GM23338 (cell line): Measurements from ENCODE around the gene ASAP2. TPM values are rescaled to one million over a fixed set of nuclear protein-coding genes. Genes with fewer than 3 reads are reported as not detected.

Source experiments
- CREB1 ChIP-seq: fragments of 250-450 bp; sonication (Bioruptor Pico); IDR thresholded peaks from 2 replicates; pipeline ENCODE4 v1.5.0; 2020; ENCODE audit warnings: low read depth, mild to moderate bottlenecking, moderate library complexity
- CTCF ChIP-seq, 2 experiments: fragments of 200-600 bp in 1 of 2; sonication (generic) in 1 of 2; conservative IDR thresholded peaks; 2 replicates each; pipeline versions ENCODE4 v1.5.1 to v1.6.1; 2016 to 2017; ENCODE audit warnings: antibody characterized with exemption in 2 of 2, low read depth in 2 of 2, mild to moderate bottlenecking in 2 of 2, moderate library complexity in 1 of 2
- ETS1 ChIP-seq: IDR thresholded peaks from 2 replicates; pipeline ENCODE4 v1.6.1; 2016; ENCODE audit warnings: antibody characterized with exemption
- POLR2AphosphoS5 ChIP-seq: IDR thresholded peaks from 2 replicates; pipeline ENCODE4 v1.6.1; 2016; ENCODE audit warnings: antibody characterized with exemption, low read depth
- STAT1 ChIP-seq: IDR thresholded peaks from one replicate; pipeline ENCODE4 v1.6.1; 2016; ENCODE audit warnings: antibody characterized with exemption; ENCODE audit not compliant: unreplicated experiment
- ZNF114 ChIP-seq: fragments of 250-450 bp; sonication (Bioruptor Pico); IDR thresholded peaks from 2 replicates; pipeline ENCODE4 v1.5.0; 2020; ENCODE audit warnings: mild to moderate bottlenecking, moderate library complexity
- polyA plus RNA-seq: library from polyadenylated mRNA; unstranded; fragments of >200 nt; fragmentation: Nextera tagmentation; extraction: Ambion mirVana; gene quantifications from 2 replicates; pipeline ENCODE4 v1.2.1, GENCODE V29; 2016
- total RNA-seq: library from RNA; depleted of rRNA; stranded (reverse); fragments of >200 nt; shearing (Covaris generic); gene quantifications from 2 replicates; pipeline ENCODE4 v1.2.3, GENCODE V29; 2014
- TF ChIP-seq, protein P1 (sequence below): fragments of 250-450 bp; sonication (Bioruptor Pico); IDR thresholded peaks from 2 replicates; pipeline ENCODE4 v1.5.0; 2020; ENCODE audit warnings: mild to moderate bottlenecking, moderate library complexity
- TF ChIP-seq, protein P2 (sequence below): IDR thresholded peaks from one replicate; pipeline ENCODE4 v1.6.1; 2018; ENCODE audit warnings: antibody characterized with exemption; ENCODE audit not compliant: unreplicated experiment

The ASAP2 gene
- total and polyA plus RNA-seq, 2 experiments from 2014 or later: 2.6 to 15.6 TPM

DNA sequence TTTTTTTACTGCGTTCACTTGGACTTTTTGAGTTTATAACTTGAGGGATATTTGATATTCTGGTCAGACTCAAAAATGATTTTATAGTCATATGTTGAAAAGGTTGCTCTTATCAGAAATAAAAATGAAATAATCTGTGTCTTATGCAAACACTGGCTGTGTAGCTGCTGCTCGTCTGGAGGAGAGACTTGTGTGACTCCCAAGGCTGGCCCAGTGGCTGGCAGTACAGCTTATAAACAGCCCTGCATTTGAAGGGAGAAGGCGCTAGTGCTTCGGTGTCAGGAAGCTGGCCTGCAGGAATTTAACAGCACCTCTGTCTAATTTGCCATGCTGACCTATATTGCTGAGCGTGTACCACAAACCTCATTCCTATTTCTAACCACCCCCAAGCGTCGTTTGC is 74.5 kb downstream of the ASAP2 start (continued):
- TF ChIP-seq, protein P1, sequence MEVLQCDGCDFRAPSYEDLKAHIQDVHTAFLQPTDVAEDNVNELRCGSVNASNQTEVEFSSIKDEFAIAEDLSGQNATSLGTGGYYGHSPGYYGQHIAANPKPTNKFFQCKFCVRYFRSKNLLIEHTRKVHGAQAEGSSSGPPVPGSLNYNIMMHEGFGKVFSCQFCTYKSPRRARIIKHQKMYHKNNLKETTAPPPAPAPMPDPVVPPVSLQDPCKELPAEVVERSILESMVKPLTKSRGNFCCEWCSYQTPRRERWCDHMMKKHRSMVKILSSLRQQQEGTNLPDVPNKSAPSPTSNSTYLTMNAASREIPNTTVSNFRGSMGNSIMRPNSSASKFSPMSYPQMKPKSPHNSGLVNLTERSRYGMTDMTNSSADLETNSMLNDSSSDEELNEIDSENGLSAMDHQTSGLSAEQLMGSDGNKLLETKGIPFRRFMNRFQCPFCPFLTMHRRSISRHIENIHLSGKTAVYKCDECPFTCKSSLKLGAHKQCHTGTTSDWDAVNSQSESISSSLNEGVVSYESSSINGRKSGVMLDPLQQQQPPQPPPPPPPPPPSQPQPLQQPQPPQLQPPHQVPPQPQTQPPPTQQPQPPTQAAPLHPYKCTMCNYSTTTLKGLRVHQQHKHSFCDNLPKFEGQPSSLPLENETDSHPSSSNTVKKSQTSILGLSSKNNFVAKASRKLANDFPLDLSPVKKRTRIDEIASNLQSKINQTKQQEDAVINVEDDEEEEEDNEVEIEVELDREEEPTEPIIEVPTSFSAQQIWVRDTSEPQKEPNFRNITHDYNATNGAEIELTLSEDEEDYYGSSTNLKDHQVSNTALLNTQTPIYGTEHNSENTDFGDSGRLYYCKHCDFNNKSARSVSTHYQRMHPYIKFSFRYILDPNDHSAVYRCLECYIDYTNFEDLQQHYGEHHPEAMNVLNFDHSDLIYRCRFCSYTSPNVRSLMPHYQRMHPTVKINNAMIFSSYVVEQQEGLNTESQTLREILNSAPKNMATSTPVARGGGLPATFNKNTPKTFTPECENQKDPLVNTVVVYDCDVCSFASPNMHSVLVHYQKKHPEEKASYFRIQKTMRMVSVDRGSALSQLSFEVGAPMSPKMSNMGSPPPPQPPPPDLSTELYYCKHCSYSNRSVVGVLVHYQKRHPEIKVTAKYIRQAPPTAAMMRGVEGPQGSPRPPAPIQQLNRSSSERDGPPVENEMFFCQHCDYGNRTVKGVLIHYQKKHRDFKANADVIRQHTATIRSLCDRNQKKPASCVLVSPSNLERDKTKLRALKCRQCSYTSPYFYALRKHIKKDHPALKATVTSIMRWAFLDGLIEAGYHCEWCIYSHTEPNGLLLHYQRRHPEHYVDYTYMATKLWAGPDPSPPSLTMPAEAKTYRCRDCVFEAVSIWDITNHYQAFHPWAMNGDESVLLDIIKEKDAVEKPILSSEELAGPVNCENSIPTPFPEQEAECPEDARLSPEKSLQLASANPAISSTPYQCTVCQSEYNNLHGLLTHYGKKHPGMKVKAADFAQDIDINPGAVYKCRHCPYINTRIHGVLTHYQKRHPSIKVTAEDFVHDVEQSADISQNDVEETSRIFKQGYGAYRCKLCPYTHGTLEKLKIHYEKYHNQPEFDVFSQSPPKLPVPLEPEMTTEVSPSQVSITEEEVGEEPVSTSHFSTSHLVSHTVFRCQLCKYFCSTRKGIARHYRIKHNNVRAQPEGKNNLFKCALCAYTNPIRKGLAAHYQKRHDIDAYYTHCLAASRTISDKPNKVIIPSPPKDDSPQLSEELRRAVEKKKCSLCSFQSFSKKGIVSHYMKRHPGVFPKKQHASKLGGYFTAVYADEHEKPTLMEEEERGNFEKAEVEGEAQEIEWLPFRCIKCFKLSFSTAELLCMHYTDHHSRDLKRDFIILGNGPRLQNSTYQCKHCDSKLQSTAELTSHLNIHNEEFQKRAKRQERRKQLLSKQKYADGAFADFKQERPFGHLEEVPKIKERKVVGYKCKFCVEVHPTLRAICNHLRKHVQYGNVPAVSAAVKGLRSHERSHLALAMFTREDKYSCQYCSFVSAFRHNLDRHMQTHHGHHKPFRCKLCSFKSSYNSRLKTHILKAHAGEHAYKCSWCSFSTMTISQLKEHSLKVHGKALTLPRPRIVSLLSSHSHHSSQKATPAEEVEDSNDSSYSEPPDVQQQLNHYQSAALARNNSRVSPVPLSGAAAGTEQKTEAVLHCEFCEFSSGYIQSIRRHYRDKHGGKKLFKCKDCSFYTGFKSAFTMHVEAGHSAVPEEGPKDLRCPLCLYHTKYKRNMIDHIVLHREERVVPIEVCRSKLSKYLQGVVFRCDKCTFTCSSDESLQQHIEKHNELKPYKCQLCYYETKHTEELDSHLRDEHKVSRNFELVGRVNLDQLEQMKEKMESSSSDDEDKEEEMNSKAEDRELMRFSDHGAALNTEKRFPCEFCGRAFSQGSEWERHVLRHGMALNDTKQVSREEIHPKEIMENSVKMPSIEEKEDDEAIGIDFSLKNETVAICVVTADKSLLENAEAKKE: no peak
- TF ChIP-seq ZNF114 (CRISPR knock-in tag) (no peak), STAT1 (no peak), POLR2AphosphoS5 (no peak), CTCF (conservative IDR thresholded peaks at IDR 0.05; ENCODE audit: low read depth in 2 of 2) (no peak), ETS1 (no peak), CREB1 (no peak)
- TF ChIP-seq, protein P2, sequence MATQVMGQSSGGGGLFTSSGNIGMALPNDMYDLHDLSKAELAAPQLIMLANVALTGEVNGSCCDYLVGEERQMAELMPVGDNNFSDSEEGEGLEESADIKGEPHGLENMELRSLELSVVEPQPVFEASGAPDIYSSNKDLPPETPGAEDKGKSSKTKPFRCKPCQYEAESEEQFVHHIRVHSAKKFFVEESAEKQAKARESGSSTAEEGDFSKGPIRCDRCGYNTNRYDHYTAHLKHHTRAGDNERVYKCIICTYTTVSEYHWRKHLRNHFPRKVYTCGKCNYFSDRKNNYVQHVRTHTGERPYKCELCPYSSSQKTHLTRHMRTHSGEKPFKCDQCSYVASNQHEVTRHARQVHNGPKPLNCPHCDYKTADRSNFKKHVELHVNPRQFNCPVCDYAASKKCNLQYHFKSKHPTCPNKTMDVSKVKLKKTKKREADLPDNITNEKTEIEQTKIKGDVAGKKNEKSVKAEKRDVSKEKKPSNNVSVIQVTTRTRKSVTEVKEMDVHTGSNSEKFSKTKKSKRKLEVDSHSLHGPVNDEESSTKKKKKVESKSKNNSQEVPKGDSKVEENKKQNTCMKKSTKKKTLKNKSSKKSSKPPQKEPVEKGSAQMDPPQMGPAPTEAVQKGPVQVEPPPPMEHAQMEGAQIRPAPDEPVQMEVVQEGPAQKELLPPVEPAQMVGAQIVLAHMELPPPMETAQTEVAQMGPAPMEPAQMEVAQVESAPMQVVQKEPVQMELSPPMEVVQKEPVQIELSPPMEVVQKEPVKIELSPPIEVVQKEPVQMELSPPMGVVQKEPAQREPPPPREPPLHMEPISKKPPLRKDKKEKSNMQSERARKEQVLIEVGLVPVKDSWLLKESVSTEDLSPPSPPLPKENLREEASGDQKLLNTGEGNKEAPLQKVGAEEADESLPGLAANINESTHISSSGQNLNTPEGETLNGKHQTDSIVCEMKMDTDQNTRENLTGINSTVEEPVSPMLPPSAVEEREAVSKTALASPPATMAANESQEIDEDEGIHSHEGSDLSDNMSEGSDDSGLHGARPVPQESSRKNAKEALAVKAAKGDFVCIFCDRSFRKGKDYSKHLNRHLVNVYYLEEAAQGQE: no peak
